ENCODE measurements around the gene ADGRD2. TPM values are rescaled to one million over a fixed set of nuclear protein-coding genes. Genes with fewer than 3 reads are reported as not detected.

Gene ADGRD2
- total and polyA plus RNA-seq, 7 experiments from 2014 or later = not detected

DNA sequence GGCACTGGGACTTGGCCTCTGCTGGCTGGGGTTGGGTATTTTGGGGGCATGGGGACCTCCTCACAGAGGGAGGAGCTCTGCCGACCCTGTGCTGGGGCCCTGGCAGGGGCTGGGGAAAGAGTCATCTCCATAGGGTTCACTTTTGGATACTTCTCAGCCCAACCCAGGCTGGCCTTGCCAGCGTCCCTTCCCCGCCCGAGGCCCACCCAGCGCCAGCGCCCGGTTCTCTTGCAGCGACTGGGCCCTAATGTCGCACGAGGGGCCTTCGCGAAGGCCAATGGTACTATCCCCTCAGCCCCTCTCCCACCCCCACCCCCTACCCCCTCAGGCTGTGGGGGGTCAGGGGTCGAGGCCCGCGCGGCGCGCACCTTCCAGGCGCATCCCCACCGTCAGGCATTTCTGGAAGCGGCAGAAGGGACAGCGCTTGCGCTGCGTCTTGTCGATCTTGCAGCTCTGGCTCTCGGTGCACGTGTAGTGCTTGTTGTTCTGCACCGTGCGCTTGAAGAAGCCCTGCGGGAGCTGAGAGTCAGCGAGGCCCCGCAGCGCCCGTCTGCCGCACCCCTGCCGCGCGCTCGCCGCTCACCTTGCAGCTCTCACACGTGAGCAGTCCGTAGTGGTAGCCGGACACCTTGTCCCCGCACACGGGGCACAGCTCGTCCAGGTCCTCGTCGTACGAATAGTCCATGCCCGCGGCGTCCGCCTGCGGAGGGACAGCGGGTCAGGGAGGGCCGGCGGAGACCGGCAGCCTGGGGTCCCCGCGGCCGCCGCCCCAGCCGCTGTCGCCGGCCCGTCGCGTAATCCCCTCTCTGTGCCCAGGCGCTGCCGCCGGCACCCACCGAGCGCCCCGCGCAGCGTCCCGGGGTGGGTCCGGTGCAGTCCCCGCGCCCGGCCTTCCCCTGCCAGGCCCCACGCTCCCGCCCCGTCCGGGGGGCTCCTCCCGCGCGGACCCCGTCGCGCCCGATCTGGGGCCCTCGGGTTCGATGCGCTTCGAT lies 52.8 kb downstream of the ADGRD2 start:
- peaks cover 12 to 41% (median 25%) of the 10 kb centered on the region in 5 donors for H3K27me3 Mint-ChIP-seq
- ChIA-PET CTCF (no interaction called here), POLR2A (no interaction called here)
- DNase-seq = no peak
- intact Hi-C loops (cut with micrococcal nuclease) = no loop called here
- Histone ChIP-seq H3K27me3 (ENCODE audit: control insufficient read depth in 2 of 2, insufficient read depth in 2 of 2, low read length in 2 of 2) (peaks cover 0 to 9% of the 10 kb centered on the region in 2 donors), H3K4me1 (ENCODE audit: control insufficient read depth in 2 of 2, insufficient read depth in 2 of 2, low read length in 2 of 2) (no peaks in the 10 kb centered on the region), H3K36me3 (ENCODE audit: control insufficient read depth in 2 of 3, insufficient read depth in 3 of 3, low read length in 3 of 3) (no peaks in the 10 kb centered on the region), H3K4me3 (ENCODE audit: low read length) (no peak overlapping the region), H3K27ac (ENCODE audit: low read depth, low read length) (no peak overlapping the region), H3K9me3 (ENCODE audit: control insufficient read depth in 2 of 3, low read length in 3 of 3) (no peaks in the 10 kb centered on the region)
- H3K4me3 Mint-ChIP-seq = peak overlapping the region in 4 of 10 donors; percentile 84 to 94 (median 90)
- peaks cover 0 to 4% (median 0%) of the 10 kb centered on the region in 11 donors for H3K9me3 Mint-ChIP-seq
- peaks cover 0 to 5% (median 0%) of the 10 kb centered on the region in 5 donors for H3K36me3 Mint-ChIP-seq
- no peak overlapping the region for H3K27ac Mint-ChIP-seq
- ATAC-seq = no peak
- peaks cover 6 to 17% (median 8%) of the 10 kb centered on the region in 7 donors for H3K4me1 Mint-ChIP-seq

DNA sequence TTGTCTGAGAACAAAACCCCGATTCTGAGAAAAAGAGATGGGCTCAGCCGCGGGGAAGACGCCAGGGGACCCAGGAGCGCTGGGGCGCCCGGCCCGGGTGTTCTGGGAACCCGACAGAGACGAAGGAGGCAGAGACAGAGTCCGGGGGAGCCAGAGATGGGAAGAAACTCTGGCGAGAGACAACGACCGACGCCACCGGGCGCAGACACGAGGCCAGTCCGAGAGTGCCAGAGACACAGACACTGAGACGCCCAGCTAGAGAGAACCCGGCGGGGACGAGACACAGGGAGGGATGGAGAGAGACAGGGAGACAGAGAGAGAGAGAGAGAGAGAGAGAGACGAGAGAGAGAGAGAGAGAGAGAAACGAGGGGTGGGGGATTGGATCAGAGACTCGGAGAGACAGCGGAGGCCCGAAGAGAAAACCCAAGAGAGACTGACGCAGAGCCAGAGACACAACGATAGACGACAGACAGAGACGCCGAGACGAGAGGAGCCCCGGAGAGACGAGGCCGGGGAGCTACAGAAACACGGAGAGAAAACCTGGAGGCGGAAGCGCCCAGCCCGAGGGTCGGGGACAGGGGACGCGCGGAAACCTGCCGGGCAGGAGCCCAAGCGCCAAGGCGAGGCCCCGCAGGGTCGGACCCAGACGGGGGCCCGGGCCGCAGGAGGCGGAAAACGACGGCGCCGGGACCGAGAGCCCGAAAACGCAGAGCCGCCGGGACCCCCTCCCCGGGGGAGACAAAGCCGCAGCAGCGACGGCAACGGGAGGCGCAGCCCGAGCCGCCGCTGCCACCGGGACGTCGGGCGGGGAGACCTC lies 53.7 kb downstream of the ADGRD2 start:
- POLR2A ChIA-PET = no interaction called here

DNA sequence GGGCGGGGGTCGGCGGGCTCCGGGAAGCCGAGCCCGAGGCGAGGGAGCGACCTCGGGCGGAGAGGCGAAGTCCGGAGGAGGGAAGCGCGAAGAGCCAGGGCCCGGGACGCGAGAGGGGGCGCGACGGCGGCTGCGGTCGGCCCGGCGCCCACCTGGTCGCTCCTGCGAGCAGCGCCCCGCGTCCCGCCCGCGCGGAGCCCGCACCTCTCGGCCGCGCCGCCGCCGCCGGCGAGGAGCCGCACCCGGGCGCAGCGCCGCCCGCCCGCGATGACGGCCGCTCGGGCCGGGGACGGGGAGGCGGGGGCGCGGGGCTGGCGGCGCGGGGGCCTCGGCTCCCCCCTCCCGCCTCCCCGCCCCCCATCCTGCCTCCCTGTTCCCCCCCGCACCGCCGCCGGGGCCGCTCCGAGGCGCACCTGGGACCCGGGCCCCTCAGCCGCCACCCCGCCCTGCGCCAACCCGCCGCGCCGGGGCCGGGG lies 54.3 kb downstream of the ADGRD2 start:
- DNase-seq (no peak), ATAC-seq (no peak)
- H3K36me3 ChIP-seq (ENCODE audit: control insufficient read depth in 2 of 3, insufficient read depth in 3 of 3, low read length in 3 of 3) = no peaks in the 10 kb centered on the region
- ChIA-PET CTCF (no interaction called here), POLR2A (no interaction called here)
- Mint-ChIP-seq H3K36me3 (peaks cover 0 to 5% (median 0%) of the 10 kb centered on the region in 5 donors), H3K4me3 (no peak overlapping the region), H3K27me3 (peaks cover 12 to 42% (median 25%) of the 10 kb centered on the region in 5 donors), H3K4me1 (peaks cover 6 to 14% (median 7%) of the 10 kb centered on the region in 7 donors), H3K9me3 (peaks cover 0 to 4% (median 0%) of the 10 kb centered on the region in 11 donors), H3K27ac (no peak overlapping the region)
- H3K4me3 ChIP-seq (ENCODE audit: low read length) = no peak overlapping the region
- H3K9me3 ChIP-seq (ENCODE audit: control insufficient read depth in 2 of 3, low read length in 3 of 3) = no peaks in the 10 kb centered on the region
- H3K4me1 ChIP-seq (ENCODE audit: control insufficient read depth in 2 of 2, insufficient read depth in 2 of 2, low read length in 2 of 2) = no peaks in the 10 kb centered on the region
- no peak overlapping the region for H3K27ac ChIP-seq (ENCODE audit: low read depth, low read length)
- intact Hi-C loops (cut with micrococcal nuclease) = no loop called here
- peaks cover 0 to 9% of the 10 kb centered on the region in 2 donors for H3K27me3 ChIP-seq (ENCODE audit: control insufficient read depth in 2 of 2, insufficient read depth in 2 of 2, low read length in 2 of 2)

More for the DNA sequence above, 53.7 kb downstream of the ADGRD2 start:
- H3K4me3 ChIP-seq (ENCODE audit: low read length) = no peak overlapping the region
- DNase-seq = no peak
- Mint-ChIP-seq H3K4me3 (peak overlapping the region; percentile 73 to 94 (median 84)), H3K9me3 (peaks cover 0 to 4% (median 0%) of the 10 kb centered on the region in 11 donors), H3K27ac (peak overlapping the region in 2 of 9 donors; percentile 46 to 73), H3K27me3 (peaks cover 12 to 41% (median 25%) of the 10 kb centered on the region in 5 donors), H3K4me1 (peaks cover 6 to 17% (median 8%) of the 10 kb centered on the region in 7 donors), H3K36me3 (peaks cover 0 to 5% (median 0%) of the 10 kb centered on the region in 5 donors)
- CTCF ChIA-PET = no interaction called here
- no peak overlapping the region for H3K27ac ChIP-seq (ENCODE audit: low read depth, low read length)
- ATAC-seq = no peak
- H3K9me3 ChIP-seq (ENCODE audit: control insufficient read depth in 2 of 3, low read length in 3 of 3) = no peaks in the 10 kb centered on the region
- H3K4me1 ChIP-seq (ENCODE audit: control insufficient read depth in 2 of 2, insufficient read depth in 2 of 2, low read length in 2 of 2) = no peaks in the 10 kb centered on the region
- no peaks in the 10 kb centered on the region for H3K36me3 ChIP-seq (ENCODE audit: control insufficient read depth in 2 of 3, insufficient read depth in 3 of 3, low read length in 3 of 3)
- intact Hi-C loops (cut with micrococcal nuclease) = no loop called here
- H3K27me3 ChIP-seq (ENCODE audit: control insufficient read depth in 2 of 2, insufficient read depth in 2 of 2, low read length in 2 of 2) = peaks cover 0 to 9% of the 10 kb centered on the region in 2 donors

DNA sequence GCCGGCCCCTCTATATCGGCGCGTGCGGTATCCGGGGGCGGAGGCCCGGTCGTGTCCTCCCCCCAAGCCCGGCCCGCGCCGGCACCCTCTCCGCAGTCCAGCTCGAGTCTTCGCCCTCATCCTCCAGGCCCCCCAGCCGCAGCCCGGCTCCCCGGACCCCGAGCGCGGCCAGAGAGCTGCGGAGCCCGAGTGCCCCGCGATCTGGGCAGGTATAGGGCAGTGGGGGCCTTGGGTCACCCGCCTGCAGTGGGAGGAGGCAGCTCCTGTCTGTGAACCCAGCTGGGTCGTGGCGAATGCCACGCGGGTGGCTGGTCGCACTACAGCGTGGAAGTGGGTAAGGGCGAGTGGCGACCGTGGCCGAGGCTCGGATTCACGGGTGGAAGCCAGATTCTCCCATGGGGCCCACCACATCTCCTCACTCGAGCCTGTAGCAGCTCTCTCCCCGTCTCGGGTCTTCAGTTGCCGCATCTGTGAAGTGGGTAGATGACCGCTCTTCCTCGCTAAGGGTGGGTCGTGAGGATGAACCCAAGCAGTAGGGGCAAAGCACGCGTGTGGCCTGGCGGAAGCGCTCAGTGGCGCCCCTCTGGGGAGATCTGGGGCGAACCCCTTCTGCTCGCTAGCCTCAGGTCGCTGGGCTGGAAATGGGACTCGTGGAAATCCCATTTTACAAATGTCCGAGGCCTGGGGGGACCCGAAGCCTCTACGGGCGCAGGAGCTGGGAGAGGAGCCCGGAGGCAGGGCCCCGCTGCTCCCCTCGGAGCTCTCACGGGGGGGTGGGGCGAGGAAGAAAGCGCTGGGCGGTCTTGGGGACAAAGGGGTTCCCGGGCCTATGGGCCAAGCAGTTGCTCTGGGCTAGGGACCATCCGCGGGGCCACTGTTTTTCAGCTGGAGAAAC lies 55.0 kb downstream of the ADGRD2 start:
- H3K4me3 ChIP-seq (ENCODE audit: low read length) = no peak overlapping the region
- Mint-ChIP-seq H3K36me3 (peaks cover 0 to 5% (median 0%) of the 10 kb centered on the region in 5 donors), H3K4me1 (peaks cover 6 to 12% (median 7%) of the 10 kb centered on the region in 7 donors), H3K9me3 (peaks cover 0 to 4% (median 0%) of the 10 kb centered on the region in 11 donors), H3K27ac (no peak overlapping the region), H3K4me3 (peak overlapping the region in 8 of 10 donors; percentile 12 to 61 (median 46)), H3K27me3 (peaks cover 12 to 39% (median 25%) of the 10 kb centered on the region in 5 donors)
- no peak overlapping the region for H3K27ac ChIP-seq (ENCODE audit: low read depth, low read length)
- intact Hi-C loops (cut with micrococcal nuclease) = no loop called here
- peaks cover 0 to 9% of the 10 kb centered on the region in 2 donors for H3K27me3 ChIP-seq (ENCODE audit: control insufficient read depth in 2 of 2, insufficient read depth in 2 of 2, low read length in 2 of 2)
- H3K36me3 ChIP-seq (ENCODE audit: control insufficient read depth in 2 of 3, insufficient read depth in 3 of 3, low read length in 3 of 3) = no peaks in the 10 kb centered on the region
- ChIA-PET POLR2A (no interaction called here), CTCF (no interaction called here)
- H3K9me3 ChIP-seq (ENCODE audit: control insufficient read depth in 2 of 3, low read length in 3 of 3) = no peaks in the 10 kb centered on the region
- H3K4me1 ChIP-seq (ENCODE audit: control insufficient read depth in 2 of 2, insufficient read depth in 2 of 2, low read length in 2 of 2) = no peaks in the 10 kb centered on the region
- no peak for DNase-seq
- ATAC-seq = no peak

DNA sequence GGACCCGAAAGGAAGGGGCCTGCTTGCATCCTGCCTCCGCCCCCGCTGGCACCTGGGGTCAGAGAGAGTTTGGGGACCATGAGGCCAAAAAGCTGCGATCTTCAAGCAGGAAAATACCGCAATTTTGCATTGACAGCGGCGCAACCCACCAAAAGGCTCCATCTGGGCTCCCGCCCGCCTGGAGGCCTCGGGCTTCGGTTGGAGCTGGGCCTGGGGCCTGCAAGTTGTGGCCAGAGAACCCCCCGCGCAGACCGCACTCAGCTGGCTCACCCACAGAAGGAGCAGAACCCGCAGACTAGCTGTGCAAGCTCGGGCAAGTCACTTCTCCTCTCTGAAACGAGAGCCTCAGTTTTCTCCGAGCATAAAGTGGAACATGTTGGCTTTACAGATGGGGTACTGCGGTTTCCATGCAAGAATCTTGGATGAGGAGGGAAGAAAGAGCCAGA lies 55.7 kb downstream of the ADGRD2 start:
- Histone ChIP-seq H3K4me1 (ENCODE audit: control insufficient read depth in 2 of 2, insufficient read depth in 2 of 2, low read length in 2 of 2) (no peaks in the 10 kb centered on the region), H3K36me3 (ENCODE audit: control insufficient read depth in 2 of 3, insufficient read depth in 3 of 3, low read length in 3 of 3) (no peaks in the 10 kb centered on the region), H3K9me3 (ENCODE audit: control insufficient read depth in 2 of 3, low read length in 3 of 3) (no peaks in the 10 kb centered on the region), H3K27ac (ENCODE audit: low read depth, low read length) (no peak overlapping the region), H3K4me3 (ENCODE audit: low read length) (no peak overlapping the region), H3K27me3 (ENCODE audit: control insufficient read depth in 2 of 2, insufficient read depth in 2 of 2, low read length in 2 of 2) (peaks cover 0 to 9% of the 10 kb centered on the region in 2 donors)
- Mint-ChIP-seq H3K4me1 (peaks cover 6 to 12% (median 7%) of the 10 kb centered on the region in 7 donors), H3K4me3 (peak overlapping the region in 3 of 10 donors; percentile 25 to 54 (median 47)), H3K9me3 (peaks cover 0 to 4% (median 0%) of the 10 kb centered on the region in 11 donors), H3K36me3 (peaks cover 0 to 5% (median 0%) of the 10 kb centered on the region in 5 donors), H3K27ac (no peak overlapping the region), H3K27me3 (peaks cover 12 to 37% (median 25%) of the 10 kb centered on the region in 5 donors)
- DNase-seq (no peak), ATAC-seq (no peak)
- intact Hi-C loops (cut with micrococcal nuclease) = no loop called here
- POLR2A ChIA-PET = no interaction called here
- CTCF ChIA-PET = no interaction called here

Data from naive thymus-derived CD4-positive, alpha-beta T cell (primary cell).